ENCODE data around the gene HSD3B7. TPM values are rescaled to one million over a fixed set of nuclear protein-coding genes. Genes with fewer than 3 reads are reported as not detected.

HSD3B7 gene
- total and polyA plus RNA-seq, 2 of the 8 experiments (the other 6 are each of a cell fraction or from before 2014, with no cell fraction given), result 2.9 to 6.6 TPM

DNA sequence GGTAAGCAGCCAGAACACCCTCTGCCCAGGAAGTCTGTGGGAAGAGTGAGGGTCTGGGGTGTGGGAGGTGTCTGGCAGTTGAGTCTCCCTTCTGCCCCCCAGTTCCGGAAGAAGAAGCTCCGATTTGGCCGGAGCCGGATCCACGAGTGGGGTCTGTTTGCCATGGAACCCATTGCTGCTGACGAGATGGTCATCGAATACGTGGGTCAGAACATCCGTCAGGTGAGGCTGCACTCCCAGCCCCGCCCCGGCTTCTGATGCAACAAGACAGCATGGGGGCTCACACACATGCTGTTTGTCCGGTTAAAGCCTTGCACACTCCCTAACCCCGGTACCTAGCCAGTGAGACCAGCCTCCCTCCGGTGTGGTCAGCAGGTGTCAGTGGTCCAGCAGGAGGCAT, 4.0 kb upstream of the HSD3B7 start:
- no peaks in the 10 kb centered on the region for H3K79me1 ChIP-seq (ENCODE audit: low read depth, low read length)
- H3K27me3 ChIP-seq (replicated peaks in 1 of 4; ENCODE audit: control insufficient read depth in 3 of 4, extremely low read depth in 1 of 4, insufficient read depth in 3 of 4, low read length in 3 of 4), result no peaks in the 10 kb centered on the region
- no peak overlapping the region for H3K27ac ChIP-seq (ENCODE audit: low read depth, low read length)
- H2BK15ac ChIP-seq (ENCODE audit: low read length), result no peak overlapping the region
- H2BK5ac ChIP-seq (ENCODE audit: low read depth, low read length), result no peak overlapping the region; the same call in 1 of the 2 replicates
- no peak for TF ChIP-seq SIX5 (IDR thresholded peaks at IDR 0.05; ENCODE audit: low read depth, low read length)
- no peak for TF ChIP-seq KDM5A (IDR thresholded peaks at IDR 0.05; ENCODE audit: low read length)
- TF ChIP-seq BACH1 (IDR thresholded peaks at IDR 0.05; ENCODE audit: low read length), result no peak
- no peak for TF ChIP-seq TEAD4 (IDR thresholded peaks at IDR 0.05; ENCODE audit: low read depth, low read length)
- TF ChIP-seq BRCA1 (IDR thresholded peaks at IDR 0.05; ENCODE audit: low read depth, low read length), result no peak
- TF ChIP-seq PHF8 (conservative IDR thresholded peaks at IDR 0.05; ENCODE audit: low read depth, low read length), result no peak
- TF ChIP-seq HDAC6 (IDR thresholded peaks at IDR 0.05; ENCODE audit: low read depth, low read length), result no peak
- TF ChIP-seq, protein P1, sequence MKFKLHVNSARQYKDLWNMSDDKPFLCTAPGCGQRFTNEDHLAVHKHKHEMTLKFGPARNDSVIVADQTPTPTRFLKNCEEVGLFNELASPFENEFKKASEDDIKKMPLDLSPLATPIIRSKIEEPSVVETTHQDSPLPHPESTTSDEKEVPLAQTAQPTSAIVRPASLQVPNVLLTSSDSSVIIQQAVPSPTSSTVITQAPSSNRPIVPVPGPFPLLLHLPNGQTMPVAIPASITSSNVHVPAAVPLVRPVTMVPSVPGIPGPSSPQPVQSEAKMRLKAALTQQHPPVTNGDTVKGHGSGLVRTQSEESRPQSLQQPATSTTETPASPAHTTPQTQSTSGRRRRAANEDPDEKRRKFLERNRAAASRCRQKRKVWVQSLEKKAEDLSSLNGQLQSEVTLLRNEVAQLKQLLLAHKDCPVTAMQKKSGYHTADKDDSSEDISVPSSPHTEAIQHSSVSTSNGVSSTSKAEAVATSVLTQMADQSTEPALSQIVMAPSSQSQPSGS (IDR thresholded peaks at IDR 0.05; ENCODE audit: low read length), result no peak
- H3K23ac ChIP-seq (ENCODE audit: insufficient read length), result no peak overlapping the region
- DNase-seq (ENCODE audit: low read depth in 1 of 2, low spot score in 2 of 2) (no peak), FAIRE-seq (no peak)
- no peak overlapping the region for H3K9ac ChIP-seq (replicated peaks in 1 of 4; ENCODE audit: extremely low read depth in 1 of 4, low read depth in 3 of 4, low read length in 3 of 4)
- H3K56ac ChIP-seq (replicated peaks; ENCODE audit: insufficient read length, low read depth, low read length), result no peak overlapping the region
- peaks cover 10 to 32% (median 27%) of the 10 kb centered on the region in 4 experiments; a peak in 6 of 8 replicates for H3K36me3 ChIP-seq (ENCODE audit: control insufficient read depth in 2 of 4, insufficient read depth in 4 of 4, low read length in 3 of 4)
- ChIA-PET CTCF (ENCODE audit: partially characterized antibody) (interaction anchor here (1.1 to 3.2 kb wide), 3 partner anchors 45 to 61 kb away, joined by 3 to 13 read pairs (median 3); partner anchors contain the start of gene STX4), POLR2A (ENCODE audit: partially characterized antibody) (interaction anchor here (0.7 to 5.9 kb wide), 3 partner anchors 11 to 69 kb away, joined by 3 to 45 read pairs (median 26); no protein-coding TSS in a partner anchor)
- no peak overlapping the region for H3K18ac ChIP-seq (ENCODE audit: extremely low read depth, low read length)
- no peak overlapping the region for H2BK20ac ChIP-seq (ENCODE audit: low read length)
- peaks cover 1 to 26% of the 10 kb centered on the region in 2 experiments for H4K20me1 ChIP-seq (replicated peaks in 1 of 2; ENCODE audit: control insufficient read depth in 1 of 2, insufficient read depth in 2 of 2, low read length in 2 of 2)
- H3K79me2 ChIP-seq (ENCODE audit: control insufficient read depth in 1 of 2, insufficient read depth in 2 of 2, low read length in 2 of 2), result no peaks in the 10 kb centered on the region
- no peak overlapping the region for H3K14ac ChIP-seq (ENCODE audit: insufficient read length)
- H4K5ac ChIP-seq (ENCODE audit: insufficient read length, low read depth, low read length), result no peak overlapping the region
- WGBS, 2 experiments (ENCODE audit: extremely low coverage in 1 of 2, insufficient coverage in 1 of 2, insufficient read length in 1 of 2, insufficient replicate concordance in 2 of 2, low coverage in 1 of 2, low lambda C conversion rate in 2 of 2, missing lambda C conversion rate in 1 of 2), result 97% methylated on average over 14 of the region's 14 CpGs; no CpG with 5 or more reads in 1 of the 2 experiments
- no peak overlapping the region for H3K4ac ChIP-seq (replicated peaks; ENCODE audit: insufficient read length, low read depth, low read length)
- no peak overlapping the region for H3K4me3 ChIP-seq (ENCODE audit: extremely low read depth in 1 of 4, insufficient read depth in 2 of 4, low read depth in 3 of 4, low read length in 4 of 4)
- H3K9me3 ChIP-seq (ENCODE audit: insufficient read depth in 2 of 2, low read depth in 1 of 2, low read length in 1 of 2), result no peaks in the 10 kb centered on the region
- no peak overlapping the region for H2AFZ ChIP-seq (ENCODE audit: low read length)
- no peak overlapping the region for H4K8ac ChIP-seq (ENCODE audit: extremely low read depth, insufficient read depth, low read length)
- no peak overlapping the region for H3K4me2 ChIP-seq (ENCODE audit: insufficient read depth in 1 of 2, low read depth in 2 of 2, low read length in 2 of 2)
- H3K23me2 ChIP-seq (ENCODE audit: low read depth, low read length), result peaks cover 3% of the 10 kb centered on the region; the same call in 1 of the 2 replicates
- no peak overlapping the region for H2AK5ac ChIP-seq (ENCODE audit: low read depth, low read length)
- peaks cover 0 to 5% (median 2%) of the 10 kb centered on the region in 4 experiments; a peak in 4 of 7 replicates for H3K4me1 ChIP-seq (replicated peaks in 1 of 4; ENCODE audit: control insufficient read depth in 3 of 4, insufficient read depth in 4 of 4, low read length in 3 of 4)
- no peak overlapping the region for H2BK12ac ChIP-seq (ENCODE audit: low read depth, low read length)
- H4K91ac ChIP-seq (replicated peaks; ENCODE audit: insufficient read length, low read length), result no peak overlapping the region
- H2BK120ac ChIP-seq (replicated peaks; ENCODE audit: low read depth, low read length), result no peak overlapping the region

Measured in H1 (cell line).